Upper lobe of left lung (tissue), 6 donors: Measurements from ENCODE around the gene ALG1L2. TPM values are rescaled to one million over a fixed set of nuclear protein-coding genes. Genes with fewer than 3 reads are reported as not detected.
"Not testable (repeated sequence)": the region's sequence is repeated elsewhere in the genome, so short reads cannot be mapped to it uniquely, and the experiment has no call there.

Source experiments
- ATAC-seq, 2 donors: fragments of 200-7000 bp; cut with Tn5 transposase; one replicate each; pipeline ENCODE4 v1.9.1; 2022; ENCODE audit warnings: mild to moderate bottlenecking in 2 of 2, moderate library complexity in 2 of 2; ENCODE audit not compliant: low FRiP score in 2 of 2
- DNase-seq, 2 donors: peaks; one replicate each; pipeline ENCODE4 v3.0.0-alpha.2; 2019 to 2020
- H3K27ac ChIP-seq, 4 donors: fragments of 200-600 bp; sonication (generic); one replicate each; pipeline ENCODE4 v1.5.1; 2016 to 2019
- H3K27me3 ChIP-seq, 4 donors: fragments of 200-600 bp; sonication (generic); one replicate each; pipeline ENCODE4 v1.5.1; 2017 to 2019
- H3K36me3 ChIP-seq, 4 donors: fragments of 200-600 bp; sonication (generic); one replicate each; pipeline ENCODE4 v1.5.1; 2016 to 2019
- H3K4me1 ChIP-seq, 4 donors: fragments of 200-600 bp; sonication (generic); one replicate each; pipeline ENCODE4 v1.5.1; 2018 to 2019
- H3K4me3 ChIP-seq, 4 donors: fragments of 200-600 bp; sonication (generic); one replicate each; pipeline ENCODE4 v1.5.1; 2017 to 2019; ENCODE audit warnings: mild to moderate bottlenecking in 2 of 4, moderate library complexity in 1 of 4
- H3K9me3 ChIP-seq, 4 donors: fragments of 200-600 bp; sonication (generic); one replicate each; pipeline ENCODE4 v1.5.1; 2018 to 2019
- EP300 ChIP-seq, 4 donors: sonication (generic); formaldehyde crosslinking; IDR thresholded peaks; one replicate each; pipeline ENCODE4 v1.5.1; 2017; ENCODE audit warnings: antibody characterized with exemption in 4 of 4, control low read depth in 2 of 4
- POLR2A ChIP-seq, 4 donors: fragments of 450-650 bp; IDR thresholded peaks; one replicate each; pipeline ENCODE4 v1.5.1; 2016 to 2017; ENCODE audit warnings: antibody characterized with exemption in 4 of 4, mild to moderate bottlenecking in 2 of 4
- POLR2AphosphoS5 ChIP-seq, 2 donors: sonication (generic); formaldehyde crosslinking; IDR thresholded peaks; one replicate each; pipeline ENCODE4 v1.5.1; 2017; ENCODE audit warnings: antibody characterized with exemption in 2 of 2
- WGBS, 2 donors: methylation state at CpG; one replicate each; pipeline ENCODE4 v1.1.5; 2017 to 2018; 5-methylcytosine and 5-hydroxymethylcytosine counted together
- total RNA-seq, 6 donors: library from RNA; depleted of rRNA in 4 of 6; stranded (reverse); fragments of >200 nt in 4 of 6; gene quantifications; one replicate each; pipeline versions ENCODE4 v1.1.0 to v1.2.1, GENCODE V29; 2016 to 2021
- TF ChIP-seq, protein P1 (sequence below), 6 experiments: fragments of 450-650 bp in 4 of 6; fragments of 200-600 bp in 2 of 6; sonication (generic) in 2 of 6; IDR thresholded peaks; one replicate each; pipeline ENCODE4 v1.5.1; 2016 to 2019; ENCODE audit warnings: antibody characterized with exemption in 6 of 6
- donor health status: DM: no; HTN: no; CAD: no; lungs with moderate emphysema.
- donor health status: DM: no; HTN: yes; CAD: no; lungs with severe emphysema.

Gene ALG1L2, protein sequence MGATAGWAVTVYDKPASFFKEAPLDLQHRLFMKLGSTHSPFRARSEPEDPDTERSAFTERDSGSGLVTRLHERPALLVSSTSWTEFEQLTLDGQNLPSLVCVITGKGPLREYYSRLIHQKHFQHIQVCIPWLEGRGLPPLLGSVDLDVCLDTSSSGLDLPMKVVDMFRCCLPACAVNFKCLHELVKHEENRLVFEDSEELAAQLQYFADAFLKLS
- 1 to 10 TPM in 2 of 6 donors, under 1 TPM in 1, not detected in 3; 0.83 to 2.1 (median 1.3) TPM for total RNA-seq

DNA sequence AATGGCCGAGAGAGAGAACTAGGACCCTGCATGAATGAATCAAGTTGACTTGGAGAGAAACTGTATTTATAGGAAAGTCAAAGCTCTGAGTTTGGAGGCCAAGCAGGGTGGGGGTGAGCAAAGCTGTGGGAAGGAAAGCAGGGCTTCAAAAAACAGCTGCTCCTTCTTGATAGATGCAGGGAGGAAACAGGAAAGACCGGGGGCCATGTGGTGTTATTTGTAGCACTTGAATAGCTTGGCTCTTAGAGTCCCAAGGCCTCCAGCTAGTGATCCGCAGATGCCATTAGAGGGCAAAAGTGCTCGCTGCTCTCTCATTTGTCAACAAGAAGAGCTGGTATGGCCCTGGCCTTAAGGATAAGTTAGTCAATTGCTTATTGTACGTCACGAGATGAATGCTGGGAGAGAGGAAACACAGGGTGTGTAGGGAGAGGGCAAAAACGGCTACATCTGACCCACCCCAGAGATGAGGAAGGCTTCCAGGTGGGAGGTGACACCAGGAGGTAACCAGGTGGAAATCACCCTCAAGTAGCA is at the start of gene ALG1L2:
Gene ALG1L2 (plus strand): TSS at position 481 of the 531 bp plus-strand sequence. CDS start 186 bp downstream, outside the sequence.
- Histone ChIP-seq H3K36me3 (no peaks in the 10 kb centered on the region), H3K4me1 (no peaks in the 10 kb centered on the region), H3K4me3 (no peak within 1 kb of the TSS), H3K9me3 (no peaks in the 10 kb centered on the region), H3K27ac (no peak within 1 kb of the TSS), H3K27me3 (no peaks in the 10 kb centered on the region)
- 23 to 27% methylated on average over 7 of the region's 7 CpGs for WGBS, 2 donors
- no peak for DNase-seq
- ATAC-seq = no peak
- TF ChIP-seq POLR2AphosphoS5 (IDR thresholded peaks at IDR 0.05) (no peak), POLR2A (IDR thresholded peaks at IDR 0.05) (no peak), EP300 (IDR thresholded peaks at IDR 0.05) (no peak)
- TF ChIP-seq, protein P1, sequence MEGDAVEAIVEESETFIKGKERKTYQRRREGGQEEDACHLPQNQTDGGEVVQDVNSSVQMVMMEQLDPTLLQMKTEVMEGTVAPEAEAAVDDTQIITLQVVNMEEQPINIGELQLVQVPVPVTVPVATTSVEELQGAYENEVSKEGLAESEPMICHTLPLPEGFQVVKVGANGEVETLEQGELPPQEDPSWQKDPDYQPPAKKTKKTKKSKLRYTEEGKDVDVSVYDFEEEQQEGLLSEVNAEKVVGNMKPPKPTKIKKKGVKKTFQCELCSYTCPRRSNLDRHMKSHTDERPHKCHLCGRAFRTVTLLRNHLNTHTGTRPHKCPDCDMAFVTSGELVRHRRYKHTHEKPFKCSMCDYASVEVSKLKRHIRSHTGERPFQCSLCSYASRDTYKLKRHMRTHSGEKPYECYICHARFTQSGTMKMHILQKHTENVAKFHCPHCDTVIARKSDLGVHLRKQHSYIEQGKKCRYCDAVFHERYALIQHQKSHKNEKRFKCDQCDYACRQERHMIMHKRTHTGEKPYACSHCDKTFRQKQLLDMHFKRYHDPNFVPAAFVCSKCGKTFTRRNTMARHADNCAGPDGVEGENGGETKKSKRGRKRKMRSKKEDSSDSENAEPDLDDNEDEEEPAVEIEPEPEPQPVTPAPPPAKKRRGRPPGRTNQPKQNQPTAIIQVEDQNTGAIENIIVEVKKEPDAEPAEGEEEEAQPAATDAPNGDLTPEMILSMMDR (IDR thresholded peaks at IDR 0.05) = no peak

- not testable (repeated sequence) for H3K4me1 ChIP-seq, H3K4me3 ChIP-seq, H3K27me3 ChIP-seq, H3K36me3 ChIP-seq, H3K27ac ChIP-seq, ATAC-seq, DNase-seq, H3K9me3 ChIP-seq
- 70 to 74% methylated on average over 12 to 13 of the region's 13 CpGs for WGBS, 2 donors
These were observed 44.4 kb upstream of the ALG1L2 start for GRCh38 chr3:130037126-130037815.

GRCh38 chr3:130042736-130043135 is 38.9 kb upstream of the ALG1L2 start:
- not testable (repeated sequence) for H3K36me3 ChIP-seq, ATAC-seq, H3K27me3 ChIP-seq, H3K27ac ChIP-seq, H3K4me3 ChIP-seq, H3K4me1 ChIP-seq, DNase-seq, H3K9me3 ChIP-seq
- WGBS, 2 donors = 83 to 89% methylated on average over 3 of the region's 3 CpGs

DNA sequence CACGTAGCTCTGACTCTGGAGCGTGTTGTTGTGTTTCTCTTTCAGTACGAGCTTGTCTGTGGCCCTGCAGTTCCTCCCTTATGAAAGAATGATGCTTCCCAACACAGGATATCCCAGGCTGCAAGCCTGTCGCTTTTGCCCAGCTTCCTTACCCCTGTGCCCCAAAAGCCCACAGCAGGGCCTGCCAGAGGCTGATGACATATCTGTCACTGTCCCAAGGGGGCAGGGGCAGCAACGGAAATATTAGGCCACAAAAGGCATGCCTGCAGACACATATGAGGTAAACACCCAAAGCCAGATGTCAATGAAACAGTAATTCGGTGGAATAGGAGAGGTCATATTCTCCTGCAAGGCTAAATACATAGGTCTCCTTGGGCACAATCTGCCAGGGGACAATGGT is 38.0 kb upstream of the ALG1L2 start:
- DNase-seq, H3K4me3 ChIP-seq, ATAC-seq, H3K36me3 ChIP-seq, H3K4me1 ChIP-seq, H3K9me3 ChIP-seq, H3K27ac ChIP-seq, H3K27me3 ChIP-seq: not testable (repeated sequence)
- 56 to 72% methylated on average over 6 of the region's 6 CpGs for WGBS, 2 donors

DNA sequence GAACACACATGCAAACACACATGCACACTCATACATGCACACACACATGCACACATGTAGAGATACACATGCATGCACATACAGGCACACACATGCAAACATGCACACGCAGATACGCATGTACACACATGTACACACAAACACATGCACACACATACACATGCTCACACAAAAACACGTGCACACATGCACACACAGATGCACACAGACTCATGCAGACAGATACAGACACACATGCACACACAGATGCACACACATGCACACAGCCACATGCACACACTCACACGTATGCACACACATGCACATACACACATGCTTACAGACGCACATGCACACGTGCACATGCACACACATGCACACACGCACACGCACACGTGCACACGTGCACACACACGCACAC is 37.3 kb upstream of the ALG1L2 start:
- Histone ChIP-seq H3K4me3 (no peak overlapping the region), H3K9me3 (no peaks in the 10 kb centered on the region), H3K27ac (no peak overlapping the region), H3K27me3 (no peaks in the 10 kb centered on the region), H3K36me3 (no peaks in the 10 kb centered on the region), H3K4me1 (no peaks in the 10 kb centered on the region)
- ATAC-seq (no peak), DNase-seq (peak in 1 of 2 donors; percentile 14)
- no peak for TF ChIP-seq POLR2AphosphoS5 (IDR thresholded peaks at IDR 0.05)
- TF ChIP-seq, protein P1 (IDR thresholded peaks at IDR 0.05) = no peak
- whole genome bisulfite sequencing, 2 donors = 71 to 96% methylated on average over 10 to 11 of the region's 11 CpGs

- no peak for ATAC-seq
- no peaks in the 10 kb centered on the region for H3K27me3 ChIP-seq
- H3K9me3 ChIP-seq = no peaks in the 10 kb centered on the region
- DNase-seq = no peak
- no peaks in the 10 kb centered on the region for H3K4me1 ChIP-seq
- WGBS, 2 donors = 64 to 100% methylated on average over 1 to 6 of the region's 6 CpGs
- no peak overlapping the region for H3K27ac ChIP-seq
- no peaks in the 10 kb centered on the region for H3K36me3 ChIP-seq
- no peak for TF ChIP-seq POLR2AphosphoS5 (IDR thresholded peaks at IDR 0.05)
- TF ChIP-seq, protein P1 (IDR thresholded peaks at IDR 0.05) = no peak
- TF ChIP-seq EP300 (IDR thresholded peaks at IDR 0.05) = no peak
- no peak for TF ChIP-seq POLR2A (IDR thresholded peaks at IDR 0.05)
- no peak overlapping the region for H3K4me3 ChIP-seq
These were observed 32.9 kb upstream of the ALG1L2 start for GRCh38 chr3:130048726-130049125.

- not testable (repeated sequence) for H3K36me3 ChIP-seq, H3K4me1 ChIP-seq, DNase-seq, H3K4me3 ChIP-seq, H3K9me3 ChIP-seq, H3K27me3 ChIP-seq, ATAC-seq, H3K27ac ChIP-seq
- WGBS, 2 donors = 65 to 68% methylated on average over 5 of the region's 5 CpGs
These were observed 29.3 kb upstream of the ALG1L2 start for GRCh38 chr3:130052366-130052765.

- ATAC-seq = not testable (repeated sequence)
These were observed 28.7 kb upstream of the ALG1L2 start for GRCh38 chr3:130052965-130053364.

DNA sequence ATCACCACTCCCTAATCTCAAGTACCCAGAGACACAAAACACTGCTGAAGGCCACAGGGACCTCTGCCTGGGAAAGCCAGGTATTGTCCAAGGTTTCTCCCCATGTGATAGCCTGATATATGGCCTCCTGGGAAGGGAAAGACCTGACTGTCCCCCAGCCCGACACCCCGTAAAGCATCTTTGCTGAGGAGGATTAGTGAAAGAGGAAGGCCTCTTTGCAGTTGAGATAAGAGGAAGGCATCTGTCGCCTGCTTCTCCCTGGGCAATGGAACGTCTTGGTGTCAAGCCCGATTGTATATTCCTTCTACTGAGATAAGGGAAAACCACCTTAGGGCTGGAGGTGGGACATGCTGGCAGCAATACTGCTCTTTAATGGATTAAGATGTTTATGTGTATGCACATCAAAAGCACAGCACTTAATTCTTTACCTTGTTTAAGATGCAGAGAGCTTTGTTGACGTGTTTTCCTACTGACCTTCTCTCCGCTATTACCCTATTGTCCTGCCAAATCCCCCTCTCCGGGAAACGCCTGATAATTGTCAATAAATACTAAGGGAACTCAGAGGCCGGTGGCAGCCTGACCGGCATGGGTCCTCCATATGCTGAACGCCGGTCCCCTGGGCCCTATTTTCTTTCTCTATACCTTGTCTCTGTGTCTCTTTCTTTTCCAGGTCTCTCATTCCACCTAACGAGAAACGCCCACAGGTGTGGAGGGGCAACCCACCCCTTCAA is 23.9 kb upstream of the ALG1L2 start:
- H3K27ac ChIP-seq, H3K9me3 ChIP-seq, H3K36me3 ChIP-seq, H3K27me3 ChIP-seq, H3K4me3 ChIP-seq, DNase-seq, H3K4me1 ChIP-seq, ATAC-seq: not testable (repeated sequence)
- 70 to 78% methylated on average over 10 to 14 of the region's 15 CpGs for WGBS, 2 donors

More at GRCh38 chr3:130052965-130053364, 28.7 kb upstream of the ALG1L2 start:
- H3K4me1 ChIP-seq, H3K36me3 ChIP-seq, H3K9me3 ChIP-seq, DNase-seq, H3K4me3 ChIP-seq, H3K27ac ChIP-seq, H3K27me3 ChIP-seq: not testable (repeated sequence)
- 67% methylated on average over 1 of the region's 4 CpGs; no CpG with 5 or more reads in 1 of the 2 donors for WGBS, 2 donors
